Upper lobe of right lung (tissue), 1 donor: ENCODE data around the gene MRPS18A. TPM values are rescaled to one million over a fixed set of nuclear protein-coding genes. Genes with fewer than 3 reads are reported as not detected.

ENCODE experiments used
- ATAC-seq: fragments of 200-7000 bp; cut with Tn5 transposase; one replicate; pipeline ENCODE4 v1.9.1; 2020; ENCODE audit warnings: mild to moderate bottlenecking, moderate library complexity
- DNase-seq: peaks from one replicate; pipeline ENCODE4 v3.0.0-alpha.2; 2020
- H3K27ac ChIP-seq: fragments of 200-600 bp; one replicate; pipeline ENCODE4 v1.8.0; 2022
- H3K27me3 ChIP-seq: fragments of 200-600 bp; one replicate; pipeline ENCODE4 v1.8.0; 2022; ENCODE audit warnings: mild to moderate bottlenecking
- H3K36me3 ChIP-seq: fragments of 200-600 bp; one replicate; pipeline ENCODE4 v1.8.0; 2022
- H3K4me1 ChIP-seq: fragments of 200-600 bp; one replicate; pipeline ENCODE4 v1.8.0; 2022
- H3K4me3 ChIP-seq: fragments of 200-600 bp; one replicate; pipeline ENCODE4 v1.8.0; 2022; ENCODE audit warnings: mild to moderate bottlenecking
- H3K9me3 ChIP-seq: fragments of 200-600 bp; one replicate; pipeline ENCODE4 v1.8.0; 2022
- intact Hi-C: fragments of 100-400 bp; cut with DNase I; formaldehyde crosslinking; loops from one replicate; pipeline ENCODE4 v1.11.0; 2022
- long read RNA-seq: library from polyadenylated mRNA; unstranded; transcript quantifications from one replicate; pipeline ENCODE4 v2.0.0, GENCODE V29; 2021
- total RNA-seq: library from RNA; stranded (reverse); fragmentation: NEBNext Ultra II Directional; extraction: Animal tissue kit (Norgen Biotek cat#: 25700); gene quantifications from one replicate; pipeline ENCODE4 v1.2.1, GENCODE V29; 2021
- TF ChIP-seq, protein P1 (sequence below): fragments of 200-600 bp; IDR thresholded peaks from one replicate; pipeline ENCODE4 v1.8.0; 2022; ENCODE audit warnings: antibody characterized with exemption
- donor health status: DM: no; HTN: yes; CAD: no; lungs with severe emphysema.

The MRPS18A gene
- 28.1 TPM for total RNA-seq
- long read RNA-seq, transcript MRPS18A-202 (6 exons, 1,062 nt): major isoform, 19 of 21 reads
- long read RNA-seq, partial matches to known transcripts: 1 of 21 reads
- long read RNA-seq, other reads (novel, unspliced or antisense): 1 of 21 reads

DNA sequence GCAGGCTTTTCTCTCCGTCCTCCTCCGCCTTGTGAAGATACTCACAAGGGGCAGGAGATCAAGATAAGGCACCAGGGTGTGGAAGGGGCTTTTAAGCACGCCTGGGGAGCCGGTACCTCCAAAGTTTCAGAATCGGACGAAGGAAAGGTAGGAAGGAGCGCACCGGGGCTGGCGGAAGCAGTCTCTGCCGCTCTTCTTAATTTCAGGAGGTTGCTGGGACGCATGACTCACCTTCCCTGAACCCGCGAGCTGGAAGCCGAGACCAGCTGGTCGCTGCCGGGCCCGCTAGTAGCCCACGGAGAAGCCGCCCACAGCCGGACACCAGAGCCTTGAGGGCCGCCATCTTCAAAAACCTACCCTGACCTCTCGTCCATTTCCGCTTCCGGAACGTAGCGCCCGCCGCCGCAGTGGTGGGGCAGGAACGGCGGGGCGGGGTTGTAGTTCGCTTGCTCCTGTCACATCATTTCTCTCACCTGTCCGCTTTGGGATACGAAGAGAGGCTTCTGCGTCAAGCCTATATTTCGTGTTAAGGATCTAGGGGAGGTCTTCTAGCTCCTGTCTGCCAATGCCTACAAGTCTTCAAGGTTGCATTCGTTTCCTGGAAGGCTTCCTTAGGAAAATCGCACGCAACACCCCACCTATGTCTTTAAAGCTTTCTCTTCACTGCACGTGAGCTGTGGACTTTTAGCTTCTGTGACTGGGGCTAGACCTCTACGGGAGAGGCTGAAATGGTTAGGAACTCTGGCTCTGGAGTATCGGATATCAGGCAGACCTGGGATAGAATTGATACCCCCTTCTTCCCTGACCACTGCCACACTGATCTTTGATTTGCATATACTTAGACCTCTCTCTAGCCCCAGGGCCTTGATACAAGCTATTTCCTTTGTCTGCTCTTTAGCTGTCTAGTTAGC is at the start of gene MRPS18A:
Gene MRPS18A (minus strand): TSS at position 355 of the 911 bp plus-strand sequence. CDS start 12 bp downstream, at position 343.
- no peaks in the 10 kb centered on the region for H3K36me3 ChIP-seq
- DNase-seq: peak; percentile 93
- ATAC-seq: peak; percentile 98
- peaks cover 19% of the 10 kb centered on the region for H3K4me1 ChIP-seq
- H3K4me3 ChIP-seq: peak within 1 kb of the TSS; percentile 76
- no peaks in the 10 kb centered on the region for H3K27me3 ChIP-seq
- no peaks in the 10 kb centered on the region for H3K9me3 ChIP-seq
- intact Hi-C loops: no loop called here
- TF ChIP-seq, protein P1, sequence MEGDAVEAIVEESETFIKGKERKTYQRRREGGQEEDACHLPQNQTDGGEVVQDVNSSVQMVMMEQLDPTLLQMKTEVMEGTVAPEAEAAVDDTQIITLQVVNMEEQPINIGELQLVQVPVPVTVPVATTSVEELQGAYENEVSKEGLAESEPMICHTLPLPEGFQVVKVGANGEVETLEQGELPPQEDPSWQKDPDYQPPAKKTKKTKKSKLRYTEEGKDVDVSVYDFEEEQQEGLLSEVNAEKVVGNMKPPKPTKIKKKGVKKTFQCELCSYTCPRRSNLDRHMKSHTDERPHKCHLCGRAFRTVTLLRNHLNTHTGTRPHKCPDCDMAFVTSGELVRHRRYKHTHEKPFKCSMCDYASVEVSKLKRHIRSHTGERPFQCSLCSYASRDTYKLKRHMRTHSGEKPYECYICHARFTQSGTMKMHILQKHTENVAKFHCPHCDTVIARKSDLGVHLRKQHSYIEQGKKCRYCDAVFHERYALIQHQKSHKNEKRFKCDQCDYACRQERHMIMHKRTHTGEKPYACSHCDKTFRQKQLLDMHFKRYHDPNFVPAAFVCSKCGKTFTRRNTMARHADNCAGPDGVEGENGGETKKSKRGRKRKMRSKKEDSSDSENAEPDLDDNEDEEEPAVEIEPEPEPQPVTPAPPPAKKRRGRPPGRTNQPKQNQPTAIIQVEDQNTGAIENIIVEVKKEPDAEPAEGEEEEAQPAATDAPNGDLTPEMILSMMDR: no peak
- H3K27ac ChIP-seq: peak within 1 kb of the TSS; percentile 73

DNA sequence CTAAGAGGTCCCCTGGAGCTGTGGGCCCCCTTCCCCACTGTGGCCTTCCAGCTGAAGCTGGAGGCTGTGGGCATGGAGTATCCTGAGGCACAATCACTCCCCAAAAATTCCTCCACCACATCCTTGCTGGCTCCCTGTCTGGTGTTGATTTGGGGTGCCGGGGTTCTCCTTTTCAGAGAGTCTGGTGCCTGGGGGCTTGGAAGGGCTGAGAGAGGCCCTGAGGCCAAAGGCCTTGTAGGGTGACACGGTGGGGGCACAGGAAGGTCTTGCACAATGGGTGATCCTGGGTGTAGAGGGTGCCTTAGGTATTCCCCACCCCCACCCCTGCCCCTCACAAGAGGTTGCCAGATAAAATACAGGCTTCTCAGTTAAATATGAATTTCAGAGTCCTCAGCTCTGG is 49.3 kb upstream of the MRPS18A start:
- no peaks in the 10 kb centered on the region for H3K9me3 ChIP-seq
- no peaks in the 10 kb centered on the region for H3K27me3 ChIP-seq
- intact Hi-C loops: no loop called here
- no peak overlapping the region for H3K4me3 ChIP-seq
- DNase-seq (peak; percentile 54), ATAC-seq (no peak)
- no peaks in the 10 kb centered on the region for H3K4me1 ChIP-seq
- H3K27ac ChIP-seq: no peak overlapping the region
- H3K36me3 ChIP-seq: no peaks in the 10 kb centered on the region
- TF ChIP-seq, protein P1: no peak

DNA sequence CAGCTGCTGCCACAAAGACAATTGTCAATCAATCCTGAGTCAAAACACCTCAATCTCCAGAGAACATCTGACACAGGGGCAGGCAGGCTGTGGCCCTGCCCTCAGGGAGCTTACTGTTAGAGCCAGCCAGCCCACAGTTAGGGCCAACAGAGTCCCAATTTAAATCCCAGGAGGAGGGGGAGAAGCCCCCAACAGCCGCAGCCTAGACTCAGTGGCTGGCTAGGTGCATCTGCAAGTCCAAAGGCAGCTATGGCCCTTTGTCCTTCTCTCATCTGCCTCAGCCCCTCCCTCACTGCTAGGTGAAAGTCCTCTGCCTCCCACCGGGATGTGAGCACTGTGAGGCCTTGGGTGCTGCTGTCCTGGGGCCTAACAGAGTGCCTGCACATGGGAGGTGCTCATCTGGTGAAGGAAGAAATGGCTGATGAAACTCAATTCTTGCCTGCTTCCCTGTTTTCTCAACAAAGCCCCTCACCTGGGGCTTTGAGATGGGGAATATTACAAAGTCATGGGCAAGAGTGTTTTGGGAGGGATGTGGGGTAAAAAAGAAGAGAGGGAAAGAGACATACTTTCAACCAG is 48.7 kb upstream of the MRPS18A start:
- peak; percentile 48 for DNase-seq
- no peaks in the 10 kb centered on the region for H3K27me3 ChIP-seq

DNA sequence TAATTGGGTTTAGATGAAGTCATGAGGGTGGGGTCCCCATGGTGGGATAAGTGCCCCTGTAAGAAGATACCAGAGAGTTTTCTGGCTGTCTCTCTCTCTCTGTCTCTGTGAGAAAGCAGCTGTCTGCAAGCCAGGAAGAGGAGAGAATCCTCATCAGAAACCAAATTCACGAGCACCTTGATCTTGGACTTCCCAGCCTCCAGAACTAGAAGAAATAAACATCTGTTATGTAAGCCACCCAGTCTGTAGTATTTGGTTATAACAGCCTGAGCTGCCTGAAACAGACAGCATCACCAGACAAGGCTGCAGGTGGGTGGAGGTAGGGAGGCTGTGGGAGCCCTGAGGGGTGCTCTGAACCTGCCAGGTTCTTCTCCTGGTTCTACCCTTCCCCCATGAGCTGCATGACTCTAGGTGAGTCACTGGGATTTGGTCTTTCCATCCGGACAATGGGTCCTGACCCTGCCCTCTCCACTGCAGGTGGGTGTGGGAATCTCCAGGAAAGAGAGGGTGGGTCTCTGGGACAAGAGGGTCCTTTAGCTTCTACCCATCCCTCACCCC is 48.1 kb upstream of the MRPS18A start:
- Histone ChIP-seq H3K36me3 (no peaks in the 10 kb centered on the region), H3K9me3 (peaks cover 2% of the 10 kb centered on the region), H3K27ac (no peak overlapping the region), H3K4me1 (no peaks in the 10 kb centered on the region), H3K27me3 (no peaks in the 10 kb centered on the region), H3K4me3 (no peak overlapping the region)
- TF ChIP-seq, protein P1: no peak
- no peak for ATAC-seq
- intact Hi-C loops: no loop called here
- peak; percentile 25 for DNase-seq

More for the DNA sequence above, 48.7 kb upstream of the MRPS18A start:
- no peak for ATAC-seq
- Histone ChIP-seq H3K9me3 (no peaks in the 10 kb centered on the region), H3K4me1 (no peaks in the 10 kb centered on the region), H3K4me3 (no peak overlapping the region), H3K36me3 (no peaks in the 10 kb centered on the region), H3K27ac (no peak overlapping the region)
- intact Hi-C loops: no loop called here
- TF ChIP-seq, protein P1: no peak

DNA sequence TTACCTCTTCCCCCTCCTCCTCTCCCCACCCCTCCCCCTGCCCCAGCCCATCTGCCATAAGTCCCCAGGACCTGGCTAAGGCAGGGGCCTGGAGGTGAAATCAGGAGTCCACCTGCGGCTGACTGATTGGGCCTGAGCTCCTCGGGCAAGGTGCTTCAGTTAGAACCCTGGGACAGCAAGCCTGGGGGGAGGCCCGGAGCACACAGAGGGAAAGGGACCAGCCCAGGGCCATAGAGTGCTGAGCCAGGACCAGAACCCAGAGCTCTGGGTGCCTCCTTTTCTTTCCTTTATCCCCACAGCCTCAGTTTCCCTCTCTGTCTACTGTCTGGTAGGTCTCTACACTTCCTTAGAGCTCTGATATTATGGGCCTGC is 46.7 kb upstream of the MRPS18A start:
- H3K36me3 ChIP-seq: no peaks in the 10 kb centered on the region
- no peaks in the 10 kb centered on the region for H3K27me3 ChIP-seq
- TF ChIP-seq, protein P1: no peak
- H3K9me3 ChIP-seq: peaks cover 6% of the 10 kb centered on the region
- H3K27ac ChIP-seq: no peak overlapping the region
- H3K4me3 ChIP-seq: no peak overlapping the region
- no peaks in the 10 kb centered on the region for H3K4me1 ChIP-seq
- intact Hi-C loops: no loop called here
- DNase-seq: no peak
- ATAC-seq: no peak
